Neutrophil (primary cell): Measurements from ENCODE around the gene FOXN3.

ENCODE experiments used
- H3K27ac ChIP-seq: fragments of 200-600 bp; sonication (generic); 2 replicates; pipeline ENCODE4 v1.5.1; 2016; ENCODE audit warnings: mild to moderate bottlenecking, moderate library complexity
- H3K27me3 ChIP-seq: fragments of 200-600 bp; sonication (generic); 2 replicates; pipeline ENCODE4 v1.6.0; 2016; ENCODE audit warnings: mild to moderate bottlenecking
- H3K36me3 ChIP-seq: fragments of 200-600 bp; sonication (generic); 2 replicates; pipeline ENCODE4 v1.5.1; 2017
- H3K4me1 ChIP-seq, 2 experiments: fragments of 200-600 bp in 1 of 2; sonication (generic) in 1 of 2; 1 replicate in 1 of 2; 2 replicates in 1 of 2; pipeline versions ENCODE4 v1.5.1 to v1.6.1; 2013 to 2016; ENCODE audit warnings: low read depth in 1 of 2, low read length in 1 of 2, mild to moderate bottlenecking in 1 of 2, moderate library complexity in 1 of 2; ENCODE audit not compliant: control insufficient read depth in 1 of 2, insufficient read depth in 1 of 2
- H3K4me3 ChIP-seq, 2 experiments: fragments of 200-600 bp in 1 of 2; sonication (generic) in 1 of 2; 1 replicate in 1 of 2; 2 replicates in 1 of 2; pipeline ENCODE4 v1.5.1; 2013 to 2016; ENCODE audit warnings: low read depth in 1 of 2, low read length in 1 of 2, mild to moderate bottlenecking in 1 of 2, moderate library complexity in 1 of 2
- H3K9me3 ChIP-seq: fragments of 200-600 bp; sonication (generic); 2 replicates; pipeline ENCODE4 v1.5.1; 2016
- CTCF ChIP-seq: fragments of 200-600 bp; sonication (generic); IDR thresholded peaks from 2 replicates; pipeline ENCODE4 v1.5.1; 2016; ENCODE audit warnings: antibody characterized with exemption

FOXN3 gene

GRCh38 chr14:89370381-89370780 lies 46.7 kb downstream of the FOXN3 start:
- Histone ChIP-seq H3K27ac (no peak overlapping the region), H3K4me3 (no peak overlapping the region), H3K36me3 (no peaks in the 10 kb centered on the region), H3K27me3 (no peaks in the 10 kb centered on the region), H3K4me1 (peaks cover 33 to 35% of the 10 kb centered on the region in 2 experiments), H3K9me3 (no peaks in the 10 kb centered on the region)
- no peak for TF ChIP-seq CTCF

- no peaks in the 10 kb centered on the region for H3K9me3 ChIP-seq
- no peaks in the 10 kb centered on the region for H3K27me3 ChIP-seq
- no peaks in the 10 kb centered on the region for H3K36me3 ChIP-seq
- TF ChIP-seq CTCF = no peak
- H3K4me1 ChIP-seq = peaks cover 40 to 42% of the 10 kb centered on the region in 2 experiments
- no peak overlapping the region for H3K4me3 ChIP-seq
- H3K27ac ChIP-seq = no peak overlapping the region
Observed at GRCh38 chr14:89369656-89370055, 47.4 kb downstream of the FOXN3 start.

- Histone ChIP-seq H3K4me1 (peaks cover 49 to 50% of the 10 kb centered on the region in 2 experiments), H3K9me3 (no peaks in the 10 kb centered on the region), H3K36me3 (no peaks in the 10 kb centered on the region), H3K4me3 (no peak overlapping the region), H3K27me3 (no peaks in the 10 kb centered on the region), H3K27ac (peak overlapping the region; percentile 27)
- no peak for TF ChIP-seq CTCF
Observed at GRCh38 chr14:89368490-89369477, 48.2 kb downstream of the FOXN3 start.

GRCh38 chr14:89367779-89368120 lies 49.3 kb downstream of the FOXN3 start:
- H3K4me1 ChIP-seq = peaks cover 49 to 50% of the 10 kb centered on the region in 2 experiments

More at GRCh38 chr14:89367779-89368120, 49.3 kb downstream of the FOXN3 start:
- Histone ChIP-seq H3K9me3 (no peaks in the 10 kb centered on the region), H3K27me3 (no peaks in the 10 kb centered on the region), H3K27ac (no peak overlapping the region), H3K4me3 (no peak overlapping the region), H3K36me3 (no peaks in the 10 kb centered on the region)
- TF ChIP-seq CTCF = no peak
